HG03342 (cell line): ENCODE results near the gene ERFE.

Source experiments
- ATAC-seq: cut with Tn5 transposase; IDR thresholded peaks from one replicate; pipeline ENCODE4 v1.9.1; 2021; ENCODE audit warnings: mild to moderate bottlenecking, moderate library complexity; ENCODE audit not compliant: unreplicated experiment

ERFE gene

DNA sequence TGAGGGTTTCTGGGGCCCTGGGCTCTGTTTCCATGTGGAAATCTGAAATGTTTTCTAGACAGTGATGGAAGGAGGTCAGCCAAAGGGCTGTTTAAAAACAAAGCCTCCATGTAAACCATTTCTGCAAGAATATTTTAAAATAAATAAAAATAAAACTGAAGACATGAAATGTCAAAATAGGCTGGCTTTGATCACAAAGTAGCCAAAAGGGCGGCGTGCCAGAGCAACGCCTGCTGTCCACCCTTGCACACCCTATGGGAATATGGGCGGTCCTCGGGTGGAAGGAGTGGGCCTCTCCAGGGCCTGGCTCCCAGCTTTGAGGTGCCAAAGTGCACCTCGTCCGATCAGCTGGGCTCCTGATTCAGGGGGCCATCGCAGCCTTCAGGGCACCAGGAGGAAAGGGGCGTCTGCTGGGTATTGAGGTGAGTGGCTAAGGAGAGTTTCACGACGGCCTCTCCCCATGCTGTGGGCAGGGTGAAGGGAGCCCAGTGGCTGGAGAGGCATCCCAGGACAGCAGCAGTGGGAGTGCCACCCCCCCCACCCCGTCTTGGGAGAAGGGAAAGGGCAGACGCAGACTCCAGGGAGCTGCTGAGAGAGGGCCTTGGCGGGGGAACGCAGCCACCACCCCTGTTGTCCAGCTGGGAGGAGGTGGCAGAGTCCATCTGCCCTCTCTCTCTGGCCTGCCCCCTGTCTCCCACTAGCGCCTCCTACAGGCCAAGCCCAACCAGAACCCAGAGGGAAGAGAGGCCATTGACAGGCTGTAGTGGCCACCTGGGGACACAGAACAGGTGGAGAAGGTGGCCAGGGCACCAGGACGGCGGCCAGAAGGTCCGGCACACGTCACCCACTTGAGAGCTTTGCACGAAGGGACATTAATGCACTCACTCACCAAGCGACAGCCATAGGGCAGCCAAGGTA, 5.7 kb upstream of the ERFE start:
- ATAC-seq = no peak

DNA sequence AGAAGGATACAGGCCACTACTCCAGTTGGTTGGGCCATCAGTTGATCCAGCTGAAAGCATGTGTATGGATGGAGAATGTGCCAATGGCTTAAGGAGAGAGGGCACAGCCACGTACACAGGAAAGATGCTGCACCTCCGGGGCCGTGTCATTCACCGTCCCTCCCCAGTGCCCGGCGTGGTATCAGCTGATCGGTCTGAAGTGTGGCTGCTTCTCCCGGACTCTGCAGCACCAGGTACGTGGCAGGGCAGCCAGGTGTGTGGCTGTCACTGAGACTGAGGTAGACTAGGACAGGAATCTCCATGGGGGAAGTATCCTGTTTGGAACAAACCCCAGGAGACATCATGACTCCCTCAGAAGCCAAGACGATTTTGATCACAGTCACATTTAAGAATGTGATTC, 4.2 kb upstream of the ERFE start:
- no peak for ATAC-seq

- no peak for ATAC-seq
Observed at GRCh38 chr2:238155051-238155760, 3.6 kb upstream of the ERFE start.

GRCh38 chr2:238155761-238156694, 2.7 kb upstream of the ERFE start:
- no peak for ATAC-seq

DNA sequence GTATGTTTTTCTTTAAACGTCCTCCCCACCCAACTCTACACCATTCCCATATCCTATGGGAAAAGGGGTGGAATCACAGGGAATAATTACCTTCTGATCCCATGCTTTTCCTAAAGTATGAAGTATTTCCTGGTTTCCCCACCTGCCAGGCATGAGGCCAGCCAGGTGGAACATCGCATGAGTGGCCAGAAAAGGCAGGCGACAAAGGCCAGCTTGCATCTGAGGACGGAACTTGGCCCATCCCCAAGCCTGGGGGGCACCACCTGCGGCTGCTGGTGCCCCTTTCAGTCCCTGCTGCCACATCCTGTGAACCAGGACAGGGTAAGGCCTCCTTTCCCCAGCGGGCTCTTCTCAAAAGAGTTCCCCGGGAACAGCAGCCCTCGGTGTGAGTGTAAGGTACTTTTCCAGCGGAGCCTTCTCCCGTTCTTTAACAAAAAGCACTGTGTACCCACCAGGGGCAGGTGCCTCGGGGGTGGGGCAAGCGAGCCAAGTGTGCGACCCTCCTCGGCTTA, 1.2 kb upstream of the ERFE start:
- ATAC-seq = no peak

DNA sequence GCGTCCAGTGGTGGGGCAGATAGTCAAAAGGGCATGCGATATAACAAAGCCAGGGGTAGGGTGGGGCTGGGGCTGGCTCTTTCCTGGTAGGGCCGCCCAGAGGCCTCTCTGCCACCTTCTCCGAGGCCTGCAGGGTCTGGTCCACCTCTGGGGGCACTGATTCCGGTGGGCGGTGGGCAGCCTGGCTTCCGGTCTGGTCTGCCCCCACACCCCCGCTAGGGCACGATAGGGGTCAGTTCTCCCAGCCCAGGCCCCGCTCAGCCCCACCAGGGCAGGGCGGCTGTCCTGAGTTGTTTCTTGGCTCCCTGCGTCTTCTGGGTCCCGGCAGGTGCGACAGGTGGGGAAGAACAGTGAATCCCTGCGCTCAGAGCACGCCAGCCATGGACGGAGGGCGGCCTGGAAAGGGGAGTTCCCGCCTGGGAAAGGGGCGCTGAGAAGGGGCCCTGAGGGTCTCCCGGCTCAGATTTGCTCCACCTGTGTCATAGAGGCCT, 707 bp upstream of the ERFE start:
- ATAC-seq = no peak

DNA sequence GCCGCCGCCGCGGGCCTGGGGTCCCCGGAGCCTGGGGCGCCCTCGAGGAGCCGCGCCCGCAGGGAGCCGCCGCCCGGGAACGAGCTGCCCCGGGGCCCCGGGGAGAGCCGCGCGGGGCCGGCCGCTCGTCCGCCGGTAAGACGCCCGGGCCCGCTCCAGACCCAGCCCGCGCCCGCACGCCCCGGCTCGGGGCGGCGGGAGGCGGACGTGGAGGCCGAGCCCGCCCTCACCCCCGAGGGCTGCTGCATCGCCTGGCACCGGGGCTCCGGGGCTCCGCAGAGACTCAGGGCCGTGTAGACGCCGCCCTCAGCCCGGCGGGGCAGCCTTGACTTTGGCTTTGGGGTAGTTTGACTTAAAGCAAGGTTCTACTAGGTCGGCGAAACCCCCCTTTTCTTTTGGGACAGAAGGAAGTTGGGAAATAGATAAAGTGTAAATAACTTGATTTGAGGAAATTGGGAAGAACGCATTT, 335 bp downstream of the ERFE start:
- ATAC-seq = no peak

DNA sequence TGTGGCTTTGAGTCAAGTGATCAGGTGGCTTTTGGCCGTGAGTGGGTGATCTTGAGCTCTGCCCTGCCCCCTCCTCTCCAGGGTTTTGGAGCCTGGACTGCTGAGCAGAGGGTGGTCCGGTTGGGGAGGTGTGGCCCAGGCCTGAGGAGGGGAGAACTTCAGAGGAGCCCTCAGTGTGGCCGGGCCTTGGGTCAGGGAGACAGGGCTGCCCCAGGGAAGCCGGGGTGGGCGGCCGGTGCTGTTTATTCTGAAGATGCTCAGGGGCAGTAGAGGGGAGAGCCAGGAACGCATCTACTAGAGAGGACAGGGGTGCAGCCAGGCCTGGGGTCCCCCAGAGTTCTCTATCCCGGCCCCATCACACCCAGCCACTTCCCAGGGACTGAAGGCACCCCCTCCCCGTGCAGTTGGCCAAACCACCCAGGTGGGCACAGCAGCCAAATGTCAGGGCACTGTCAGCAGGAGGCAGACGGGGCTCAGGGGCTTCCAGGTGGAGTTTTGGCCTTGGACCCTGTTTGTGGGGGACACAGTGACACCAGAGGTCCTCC, 963 bp downstream of the ERFE start:
- ATAC-seq = no peak

DNA sequence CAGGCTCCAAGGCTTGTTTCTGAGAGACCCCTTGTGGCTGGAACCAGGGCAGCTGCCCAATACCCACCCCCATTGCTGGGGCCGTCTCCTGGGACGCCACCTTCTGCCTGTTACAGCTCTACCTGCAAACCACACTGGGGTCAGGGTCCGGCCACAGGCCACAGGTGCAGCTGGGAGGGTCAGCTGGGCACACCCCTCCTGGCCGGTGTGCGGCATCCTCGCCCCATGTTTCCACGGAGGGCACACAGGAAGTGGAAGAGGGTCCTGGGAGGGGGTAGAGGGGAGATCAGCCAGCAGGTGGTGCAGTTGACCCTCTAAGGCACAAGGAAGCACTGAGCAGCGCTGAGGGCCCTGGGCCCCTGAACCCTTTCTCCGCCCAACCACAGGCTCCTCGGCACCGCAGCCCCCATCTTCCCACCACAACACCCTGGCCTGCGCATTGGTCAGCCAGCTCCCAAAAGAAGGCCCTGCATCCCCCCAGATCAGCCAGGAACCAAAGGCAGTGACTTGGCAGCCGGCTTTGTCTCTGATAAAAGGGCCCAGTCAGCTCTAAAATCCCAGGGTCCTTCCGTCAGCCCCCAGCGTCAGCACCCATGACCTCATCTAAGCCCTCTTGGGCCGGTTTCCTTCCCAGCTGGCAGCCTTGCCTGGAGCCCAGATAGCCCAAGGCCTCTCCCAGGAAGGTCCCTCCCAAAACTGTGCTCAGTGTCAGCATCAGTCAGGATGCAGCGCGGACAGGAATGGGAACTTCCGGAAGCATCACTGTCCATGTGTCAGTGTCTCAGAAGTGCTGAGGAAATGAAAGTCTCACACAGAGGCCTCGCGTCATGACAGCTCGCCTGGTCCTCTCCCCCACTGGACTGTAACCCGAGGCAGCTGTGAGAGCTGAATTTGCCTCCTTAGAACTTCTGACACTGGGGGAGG, 1.7 kb downstream of the ERFE start:
- no peak for ATAC-seq

DNA sequence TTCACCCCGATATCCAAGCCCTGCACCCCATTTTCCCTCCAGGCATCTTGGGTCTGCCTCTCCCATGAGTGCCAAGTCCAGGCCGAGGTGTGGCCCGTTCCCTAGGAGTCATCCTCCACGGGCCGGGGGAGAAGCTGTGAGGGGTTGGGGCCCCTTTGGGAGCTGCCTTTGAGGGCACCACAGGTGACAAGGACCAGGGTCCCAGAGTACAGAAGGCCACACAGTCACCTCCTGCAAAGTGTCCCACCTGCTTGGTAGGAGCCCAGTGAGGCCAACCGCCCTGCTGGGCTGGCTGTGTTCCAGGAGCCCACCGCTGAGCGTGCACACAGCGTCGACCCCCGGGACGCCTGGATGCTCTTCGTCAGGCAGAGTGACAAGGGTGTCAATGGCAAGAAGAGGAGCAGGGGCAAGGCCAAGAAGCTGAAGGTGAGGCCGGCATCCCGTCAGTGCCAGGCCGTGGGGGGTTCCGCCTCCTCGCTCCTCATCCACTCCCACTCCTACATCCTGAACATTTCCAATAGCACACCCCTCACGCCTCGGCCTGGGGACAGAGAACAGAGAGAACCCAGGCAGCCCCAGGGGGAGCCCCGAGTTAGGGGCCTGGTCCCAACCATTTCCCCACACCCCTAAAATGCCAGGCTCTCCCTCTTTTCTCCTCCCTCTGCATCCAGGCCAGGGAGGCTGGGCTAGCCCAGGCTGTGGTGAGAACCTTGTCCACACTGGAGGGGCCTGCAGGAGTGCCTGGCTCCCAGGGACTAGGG, 2.7 kb downstream of the ERFE start:
- ATAC-seq = no peak

DNA sequence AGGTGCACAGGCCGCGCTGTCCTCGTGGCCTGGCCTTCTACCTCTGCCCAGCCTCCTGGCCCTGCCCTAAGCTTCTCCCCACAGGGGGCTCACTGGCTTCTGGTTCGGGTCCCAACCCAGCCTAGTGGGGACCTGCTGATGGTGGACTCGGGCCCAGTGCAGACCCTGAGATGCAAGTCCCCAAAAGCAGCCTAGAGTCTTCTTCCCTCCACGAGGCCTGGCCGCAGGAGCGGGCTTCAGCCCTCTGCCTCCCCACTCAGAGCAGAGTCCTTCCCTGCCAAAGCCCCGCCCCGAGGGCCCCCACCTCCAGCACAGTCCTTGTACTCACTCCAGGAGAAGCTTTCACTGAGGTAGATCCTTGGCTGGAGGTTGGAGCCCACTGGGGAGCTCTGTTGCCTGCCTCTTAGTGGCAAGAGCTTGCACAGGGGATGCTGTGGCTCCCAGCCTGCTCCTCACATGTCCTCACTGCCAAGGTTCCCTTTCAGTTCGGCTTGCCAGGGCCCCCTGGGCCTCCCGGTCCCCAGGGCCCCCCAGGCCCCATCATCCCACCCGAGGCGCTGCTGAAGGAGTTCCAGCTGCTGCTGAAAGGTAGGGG, 3.6 kb downstream of the ERFE start:
- no peak for ATAC-seq

GRCh38 chr2:238162846-238163441, 4.2 kb downstream of the ERFE start:
- no peak for ATAC-seq

GRCh38 chr2:238163481-238164198, 4.9 kb downstream of the ERFE start:
- ATAC-seq = no peak

DNA sequence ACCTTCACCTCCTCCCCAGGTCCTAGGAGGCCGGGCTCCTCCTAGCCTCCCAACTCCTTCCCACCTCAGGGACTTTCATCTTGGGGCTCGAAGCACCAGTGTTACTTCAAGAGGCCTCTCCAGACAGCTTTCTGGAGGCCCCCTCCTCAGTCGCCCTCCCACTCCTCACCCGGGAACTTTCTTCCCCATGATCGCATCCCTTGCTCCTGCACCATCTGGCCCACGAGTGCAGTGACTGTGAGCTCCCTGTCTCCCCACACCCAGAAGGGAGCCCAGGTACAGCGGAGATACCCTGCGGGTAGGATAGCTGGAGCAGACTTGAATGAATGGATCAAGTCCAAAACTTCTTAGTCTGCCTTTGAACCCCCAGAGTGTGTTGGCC, 6.1 kb downstream of the ERFE start:
- ATAC-seq = no peak

- ATAC-seq = no peak
Observed at GRCh38 chr2:238165288-238165921, 6.6 kb downstream of the ERFE start.
